Esophagus squamous epithelium (tissue), 4 donors: ENCODE results near the gene CTSF.

Source experiments
- CTCF ChIP-seq, 6 experiments: fragments of 450-650 bp in 4 of 6; fragments of 200-600 bp in 2 of 6; sonication (generic) in 2 of 6; IDR thresholded peaks; one replicate each; pipeline ENCODE4 v1.5.1; 2016 to 2019; ENCODE audit warnings: antibody characterized with exemption in 6 of 6, mild to moderate bottlenecking in 4 of 6, moderate library complexity in 4 of 6
- POLR2A ChIP-seq, 4 donors: fragments of 450-650 bp; IDR thresholded peaks; one replicate each; pipeline ENCODE4 v1.6.1; 2017; ENCODE audit warnings: antibody characterized with exemption in 4 of 4, mild to moderate bottlenecking in 4 of 4, moderate library complexity in 3 of 4

- TF ChIP-seq CTCF (IDR thresholded peaks at IDR 0.05) (no peak), POLR2A (IDR thresholded peaks at IDR 0.05) (no peak)
Measured at GRCh38 chr11:66546966-66547661, 21.3 kb downstream of the CTSF start.
